Activated T-helper 17 cell treated with anti-CD3 and anti-CD28 coated beads, Interleukin-2, amount 50 U/mL, for 72 hours (primary cell): Measurements from ENCODE around the gene HIP1R. TPM values are rescaled to one million over a fixed set of nuclear protein-coding genes. Genes with fewer than 3 reads are reported as not detected.

Experiments used
- ATAC-seq: fragments of 150-1000 bp; cut with Tn5 transposase; replicated peaks from 2 replicates; pipeline ENCODE4 v1.10.0; 2021; ENCODE audit warnings: mild to moderate bottlenecking, moderate library complexity
- H3K27ac Mint-ChIP-seq: one replicate; pipeline ENCODE4 v1.8.0; 2022; ENCODE audit warnings: mixed read lengths
- H3K27me3 Mint-ChIP-seq: one replicate; pipeline ENCODE4 v1.8.0; 2022; ENCODE audit warnings: mixed read lengths
- H3K36me3 Mint-ChIP-seq: one replicate; pipeline ENCODE4 v1.8.0; 2022; ENCODE audit warnings: low read depth, mild to moderate bottlenecking, mixed read lengths
- H3K4me1 Mint-ChIP-seq: one replicate; pipeline ENCODE4 v1.8.0; 2022; ENCODE audit warnings: mixed read lengths
- H3K4me3 Mint-ChIP-seq: one replicate; pipeline ENCODE4 v1.8.0; 2022; ENCODE audit warnings: mild to moderate bottlenecking, mixed read lengths
- H3K9me3 Mint-ChIP-seq: one replicate; pipeline ENCODE4 v1.8.0; 2022; ENCODE audit warnings: mixed read lengths
- total RNA-seq, 2 donors: library from RNA; stranded (reverse); gene quantifications; one replicate each; pipeline ENCODE4 v1.2.3, GENCODE V29; 2022

Gene HIP1R
- total RNA-seq, 2 donors from 2014 or later = 14.7 to 23.3 TPM

GRCh38 chr12:122840580-122841513 lies 5.6 kb downstream of the HIP1R start:
- no peak overlapping the region for H3K4me3 Mint-ChIP-seq
- H3K36me3 Mint-ChIP-seq = peaks cover 9% of the 10 kb centered on the region
- no peaks in the 10 kb centered on the region for H3K9me3 Mint-ChIP-seq
- H3K27me3 Mint-ChIP-seq = no peaks in the 10 kb centered on the region
- H3K4me1 Mint-ChIP-seq = peaks cover 10% of the 10 kb centered on the region
- no peak for ATAC-seq
- no peak overlapping the region for H3K27ac Mint-ChIP-seq

GRCh38 chr12:122841544-122842321 lies 6.5 kb downstream of the HIP1R start:
- H3K4me3 Mint-ChIP-seq = no peak overlapping the region
- no peaks in the 10 kb centered on the region for H3K27me3 Mint-ChIP-seq
- peaks cover 2% of the 10 kb centered on the region for H3K36me3 Mint-ChIP-seq
- H3K4me1 Mint-ChIP-seq = peaks cover 4% of the 10 kb centered on the region
- peak; percentile 60 for ATAC-seq
- H3K9me3 Mint-ChIP-seq = no peaks in the 10 kb centered on the region
- no peak overlapping the region for H3K27ac Mint-ChIP-seq

GRCh38 chr12:122842505-122843405 lies 7.5 kb downstream of the HIP1R start:
- no peak for ATAC-seq
- H3K9me3 Mint-ChIP-seq = no peaks in the 10 kb centered on the region
- H3K4me3 Mint-ChIP-seq = no peak overlapping the region
- H3K36me3 Mint-ChIP-seq = no peaks in the 10 kb centered on the region
- H3K27ac Mint-ChIP-seq = no peak overlapping the region
- no peaks in the 10 kb centered on the region for H3K4me1 Mint-ChIP-seq
- H3K27me3 Mint-ChIP-seq = no peaks in the 10 kb centered on the region

GRCh38 chr12:122843455-122843854 lies 8.2 kb downstream of the HIP1R start:
- Mint-ChIP-seq H3K27me3 (no peaks in the 10 kb centered on the region), H3K4me3 (no peak overlapping the region), H3K4me1 (no peaks in the 10 kb centered on the region), H3K9me3 (no peaks in the 10 kb centered on the region), H3K36me3 (no peaks in the 10 kb centered on the region), H3K27ac (no peak overlapping the region)
- ATAC-seq = no peak

GRCh38 chr12:122844366-122844971 lies 9.2 kb downstream of the HIP1R start:
- Mint-ChIP-seq H3K27me3 (no peaks in the 10 kb centered on the region), H3K27ac (no peak overlapping the region), H3K4me1 (no peaks in the 10 kb centered on the region), H3K36me3 (no peaks in the 10 kb centered on the region), H3K9me3 (no peaks in the 10 kb centered on the region), H3K4me3 (no peak overlapping the region)
- no peak for ATAC-seq

- no peaks in the 10 kb centered on the region for H3K27me3 Mint-ChIP-seq
- no peaks in the 10 kb centered on the region for H3K4me1 Mint-ChIP-seq
- H3K4me3 Mint-ChIP-seq = no peak overlapping the region
- no peak overlapping the region for H3K27ac Mint-ChIP-seq
- H3K9me3 Mint-ChIP-seq = no peaks in the 10 kb centered on the region
- no peak for ATAC-seq
- no peaks in the 10 kb centered on the region for H3K36me3 Mint-ChIP-seq
These were observed 10.0 kb downstream of the HIP1R start for GRCh38 chr12:122845041-122845864.

GRCh38 chr12:122845865-122846621 lies 10.8 kb downstream of the HIP1R start:
- ATAC-seq = no peak
- Mint-ChIP-seq H3K4me3 (no peak overlapping the region), H3K27ac (no peak overlapping the region), H3K4me1 (no peaks in the 10 kb centered on the region), H3K9me3 (no peaks in the 10 kb centered on the region), H3K27me3 (no peaks in the 10 kb centered on the region), H3K36me3 (no peaks in the 10 kb centered on the region)

- Mint-ChIP-seq H3K4me3 (no peak overlapping the region), H3K36me3 (no peaks in the 10 kb centered on the region), H3K4me1 (no peaks in the 10 kb centered on the region), H3K27ac (no peak overlapping the region), H3K9me3 (no peaks in the 10 kb centered on the region), H3K27me3 (no peaks in the 10 kb centered on the region)
- no peak for ATAC-seq
These were observed 11.6 kb downstream of the HIP1R start for GRCh38 chr12:122846622-122847515.

- Mint-ChIP-seq H3K36me3 (no peaks in the 10 kb centered on the region), H3K27ac (no peak overlapping the region), H3K4me1 (no peaks in the 10 kb centered on the region), H3K27me3 (no peaks in the 10 kb centered on the region), H3K4me3 (no peak overlapping the region), H3K9me3 (no peaks in the 10 kb centered on the region)
- ATAC-seq = no peak
These were observed 12.2 kb downstream of the HIP1R start for GRCh38 chr12:122847516-122847836.

GRCh38 chr12:122847921-122848421 lies 12.7 kb downstream of the HIP1R start:
- Mint-ChIP-seq H3K27ac (no peak overlapping the region), H3K4me1 (no peaks in the 10 kb centered on the region), H3K4me3 (no peak overlapping the region), H3K27me3 (no peaks in the 10 kb centered on the region), H3K36me3 (no peaks in the 10 kb centered on the region), H3K9me3 (no peaks in the 10 kb centered on the region)
- no peak for ATAC-seq

GRCh38 chr12:122848471-122849351 lies 13.5 kb downstream of the HIP1R start:
- ATAC-seq = no peak
- Mint-ChIP-seq H3K27me3 (no peaks in the 10 kb centered on the region), H3K27ac (no peak overlapping the region), H3K9me3 (no peaks in the 10 kb centered on the region), H3K4me3 (no peak overlapping the region), H3K4me1 (no peaks in the 10 kb centered on the region), H3K36me3 (no peaks in the 10 kb centered on the region)
